ENCODE measurements around the gene ELFN1.

Gene ELFN1

GRCh38 chr7:1677206-1678080 is 7.4 kb downstream of the ELFN1 start:
- DNase-seq = no peak

GRCh38 chr7:1678081-1678543 is 8.0 kb downstream of the ELFN1 start:
- DNase-seq = no peak

GRCh38 chr7:1678571-1679325 is 8.7 kb downstream of the ELFN1 start:
- DNase-seq = no peak

- no peak for DNase-seq
Observed at GRCh38 chr7:1679326-1679965, 9.4 kb downstream of the ELFN1 start.

GRCh38 chr7:1679966-1680730 is 10.1 kb downstream of the ELFN1 start:
- DNase-seq = no peak

GRCh38 chr7:1681581-1681980 is 11.5 kb downstream of the ELFN1 start:
- DNase-seq = no peak

- DNase-seq = no peak
Observed at GRCh38 chr7:1685000-1685624, 15.0 kb downstream of the ELFN1 start.

- no peak for DNase-seq
Observed at GRCh38 chr7:1688542-1688941, 18.5 kb downstream of the ELFN1 start.

GRCh38 chr7:1689311-1689710 is 19.2 kb downstream of the ELFN1 start:
- DNase-seq = no peak

- DNase-seq = no peak
Observed at GRCh38 chr7:1690359-1690958, 20.4 kb downstream of the ELFN1 start.

GRCh38 chr7:1691096-1691495 is 21.0 kb downstream of the ELFN1 start:
- no peak for DNase-seq

GRCh38 chr7:1691601-1692514 is 21.8 kb downstream of the ELFN1 start:
- DNase-seq = no peak

- no peak for DNase-seq
Observed at GRCh38 chr7:1692515-1693418, 22.7 kb downstream of the ELFN1 start.

- DNase-seq = peak; percentile 26
Observed at GRCh38 chr7:1693419-1693990, 23.4 kb downstream of the ELFN1 start.

GRCh38 chr7:1693991-1694524 is 24.0 kb downstream of the ELFN1 start:
- DNase-seq = peak; percentile 9

GRCh38 chr7:1694611-1695511 is 24.8 kb downstream of the ELFN1 start:
- no peak for DNase-seq

- no peak for DNase-seq
Observed at GRCh38 chr7:1695800-1696454, 25.9 kb downstream of the ELFN1 start.
